NCI-H1092 (cell line): ENCODE data around the gene TMEM14A.

Source experiments
- DNase-seq: peaks from one replicate; lab custom pipeline; 2025; lab: John Stamatoyannopoulos, UW

The TMEM14A gene

GRCh38 chr6:52736145-52736544 is 65.2 kb downstream of the TMEM14A start:
- DNase-seq: no peak
